A549 (cell line): ENCODE data around the gene REEP3.

Experiments
- GATA3 ChIP-seq: IDR thresholded peaks from 2 replicates; pipeline ENCODE4 v1.6.1; 2012; ENCODE audit warnings: borderline replicate concordance
- POLR2A ChIP-seq: IDR thresholded peaks from 2 replicates; pipeline ENCODE4 v1.6.1; 2012; ENCODE audit warnings: mild to moderate bottlenecking, low read length

DNA sequence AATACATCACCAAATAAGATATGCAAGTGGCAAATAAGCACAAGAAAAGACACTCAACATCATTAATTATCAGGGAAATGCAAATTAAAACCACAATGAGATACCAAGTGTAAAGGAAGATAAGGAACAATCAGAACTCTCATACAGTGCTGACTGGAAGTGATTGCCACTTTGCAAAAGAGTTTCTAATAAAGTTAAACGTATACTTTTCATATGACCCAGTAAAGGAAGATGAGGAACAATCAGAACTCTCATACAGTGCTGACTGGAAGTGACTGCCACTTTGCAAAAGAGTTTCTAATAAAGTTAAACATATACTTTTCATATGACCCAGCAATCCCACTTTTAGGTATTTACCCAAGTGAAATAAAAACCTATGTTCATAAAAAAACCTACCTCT, 43.3 kb upstream of the REEP3 start:
- TF ChIP-seq POLR2A (no peak), GATA3 (no peak)
